HepG2 (cell line): Measurements from ENCODE around the gene FBXO10. TPM values are rescaled to one million over a fixed set of nuclear protein-coding genes. Genes with fewer than 3 reads are reported as not detected.

ENCODE experiments used
- ATAC-seq: fragments of 200-7000 bp; cut with Tn5 transposase; 3 replicates; pipeline ENCODE4 v1.9.1; 2020; ENCODE audit warnings: mild to moderate bottlenecking, moderate library complexity
- BruUV-seq: library from RNA; stranded (reverse); fragments of 400-500 nt; replicated peaks from 2 replicates; lab custom pipeline; 2021; lab: Mats Ljungman, UMichigan
- CTCF ChIA-PET: fragments of 300-600 bp; formaldehyde crosslinking; extraction: SDS; loops from one replicate; lab custom pipeline; 2021; ENCODE audit warnings: low total read pairs, inconsistent platforms, low intra/inter-chr PET ratio; lab: Yijun Ruan, JAX
- POLR2A ChIA-PET: fragments of 350-600 bp; sonication (Branson Sonifier 250); formaldehyde crosslinking; loops from one replicate; lab custom pipeline; 2020; ENCODE audit warnings: antibody characterized with exemption, inconsistent platforms; lab: Yijun Ruan, JAX
- DNase-seq: peaks from one replicate; pipeline ENCODE4 v3.0.0-alpha.2; 2015; ENCODE audit warnings: low spot score
- FAIRE-seq: peaks from 3 replicates; lab custom pipeline; 2011; peaks lifted over from hg19 to GRCh38; lab: Jason Lieb, UNC
- H2AFZ ChIP-seq: one replicate; pipeline ENCODE4 v1.6.1; 2011; ENCODE audit warnings: low read length, inconsistent platforms
- H3K27ac ChIP-seq: fragments of 300-600 bp; 3 replicates; pipeline ENCODE4 v1.8.0; 2011; ENCODE audit warnings: mixed run types, mild to moderate bottlenecking, mixed read lengths, low read length, inconsistent platforms; ENCODE audit not compliant: insufficient read depth; ENCODE audit errors: extremely low read length
- H3K27me3 ChIP-seq, 2 experiments: fragments of 200-600 bp in 1 of 2; 2 replicates in 1 of 2; 3 replicates in 1 of 2; pipeline versions ENCODE4 v1.6.0 to v1.8.0; 2011; ENCODE audit warnings: low read length in 2 of 2, mild to moderate bottlenecking in 2 of 2, moderate library complexity in 2 of 2, inconsistent platforms in 1 of 2; ENCODE audit not compliant: insufficient read depth in 2 of 2, control insufficient read depth in 1 of 2
- H3K36me3 ChIP-seq, 2 experiments: fragments of 200-600 bp in 1 of 2; replicated peaks in 1 of 2; 2 replicates in 1 of 2; 3 replicates in 1 of 2; pipeline versions ENCODE4 v1.5.1 to v1.8.0; 2011; ENCODE audit warnings: low read length in 2 of 2, inconsistent platforms in 1 of 2; ENCODE audit not compliant: insufficient read depth in 2 of 2, control insufficient read depth in 1 of 2
- H3K4me1 ChIP-seq: 2 replicates; pipeline ENCODE4 v1.5.1; 2012; ENCODE audit warnings: low read length, inconsistent platforms; ENCODE audit not compliant: insufficient read depth
- H3K4me2 ChIP-seq: 2 replicates; pipeline ENCODE4 v1.6.0; 2011; ENCODE audit warnings: low read depth, low read length, inconsistent platforms
- H3K4me3 ChIP-seq, 3 experiments: fragments of 200-600 bp in 1 of 3; sonication (generic), shearing (Covaris generic) in 1 of 3; replicated peaks in 1 of 3; 2 replicates each; pipeline ENCODE4 v1.5.1; 2011 to 2016; ENCODE audit warnings: low read length in 3 of 3, inconsistent platforms in 2 of 3, low read depth in 2 of 3, mild to moderate bottlenecking in 2 of 3, control low read depth in 1 of 3, mixed read lengths in 1 of 3; ENCODE audit not compliant: insufficient read depth in 1 of 3
- H3K79me2 ChIP-seq: one replicate; pipeline ENCODE4 v1.6.1; 2011; ENCODE audit warnings: low read length, inconsistent platforms; ENCODE audit not compliant: insufficient read depth
- H3K9ac ChIP-seq: 2 replicates; pipeline ENCODE4 v1.6.0; 2011; ENCODE audit warnings: mild to moderate bottlenecking, low read depth, low read length, inconsistent platforms; ENCODE audit not compliant: insufficient read depth
- H3K9me3 ChIP-seq: 2 replicates; pipeline ENCODE4 v1.5.1; 2012; ENCODE audit warnings: mild to moderate bottlenecking, low read length
- H4K20me1 ChIP-seq: 2 replicates; pipeline ENCODE4 v1.6.0; 2011; ENCODE audit warnings: inconsistent platforms, mild to moderate bottlenecking, low read length, moderate library complexity; ENCODE audit not compliant: insufficient read depth
- ATRX ChIP-seq: sonication (generic); formaldehyde crosslinking; IDR thresholded peaks from 2 replicates; pipeline ENCODE4 v1.4.0; 2020; ENCODE audit warnings: missing genetic modification reagents, borderline replicate concordance
- FOSL1 ChIP-seq: sonication (generic); formaldehyde crosslinking; IDR thresholded peaks from 2 replicates; pipeline ENCODE4 v1.9.0; 2021; ENCODE audit warnings: missing genetic modification reagents, borderline replicate concordance
- GABPB1 ChIP-seq: IDR thresholded peaks from 2 replicates; pipeline ENCODE4 v1.6.1; 2016; ENCODE audit warnings: mild to moderate bottlenecking, missing genetic modification reagents, moderate library complexity, missing compliant biosample characterization
- ISL2 ChIP-seq: sonication (generic); formaldehyde crosslinking; IDR thresholded peaks from 2 replicates; pipeline ENCODE4 v1.5.0; 2020; ENCODE audit warnings: missing genetic modification reagents
- KDM3A ChIP-seq: IDR thresholded peaks from 2 replicates; pipeline ENCODE4 v1.6.1; 2018; ENCODE audit warnings: low read depth, missing compliant biosample characterization
- MAFF ChIP-seq: IDR thresholded peaks from 2 replicates; pipeline ENCODE4 v1.6.1; 2011; ENCODE audit warnings: low read depth, low read length, improper control_type of control experiment
- MAFK ChIP-seq, 2 experiments: IDR thresholded peaks in 1 of 2; conservative IDR thresholded peaks in 1 of 2; 2 replicates each; pipeline ENCODE4 v1.6.1; 2011; ENCODE audit warnings: improper control_type of control experiment in 2 of 2, low read length in 2 of 2
- SMYD3 ChIP-seq: sonication (generic); formaldehyde crosslinking; IDR thresholded peaks from 2 replicates; pipeline ENCODE4 v1.8.1; 2023; ENCODE audit warnings: mild to moderate bottlenecking, missing genetic modification reagents
- TOE1 ChIP-seq: sonication (generic); formaldehyde crosslinking; IDR thresholded peaks from 2 replicates; pipeline ENCODE4 v1.4.0; 2020; ENCODE audit warnings: mild to moderate bottlenecking, missing genetic modification reagents
- ZFP62 ChIP-seq: sonication (generic); formaldehyde crosslinking; IDR thresholded peaks from 2 replicates; pipeline ENCODE4 v1.4.0; 2020; ENCODE audit warnings: missing genetic modification reagents
- ZNF121 ChIP-seq: sonication (generic); formaldehyde crosslinking; IDR thresholded peaks from 2 replicates; pipeline ENCODE4 v1.5.0; 2020; ENCODE audit warnings: mild to moderate bottlenecking, missing genetic modification reagents
- ZNF547 ChIP-seq: sonication (generic); formaldehyde crosslinking; IDR thresholded peaks from 2 replicates; pipeline ENCODE4 v1.5.1; 2020; ENCODE audit warnings: mild to moderate bottlenecking, missing genetic modification reagents
- ZNF776 ChIP-seq: sonication (generic); formaldehyde crosslinking; IDR thresholded peaks from 2 replicates; pipeline ENCODE4 v1.4.0; 2020; ENCODE audit warnings: mild to moderate bottlenecking, missing genetic modification reagents
- ZNF788 ChIP-seq: sonication (generic); formaldehyde crosslinking; IDR thresholded peaks from 2 replicates; pipeline ENCODE4 v1.5.0; 2020; ENCODE audit warnings: mild to moderate bottlenecking, missing genetic modification reagents, borderline replicate concordance
- WGBS: methylation state at CpG from one replicate; pipeline ENCODE4 v1.1.6; 2017; ENCODE audit warnings: low lambda C conversion rate; 5-methylcytosine and 5-hydroxymethylcytosine counted together
- in situ Hi-C: cut with HindIII; loops from 2 replicates; pipeline ENCODE4 v1.10.0; 2017; ENCODE audit warnings: low pct_unique_long_range_greater_than_20kb; ENCODE audit not compliant: extremely low pct_ligation_motif_present
- intact Hi-C: fragments of 100-400 bp; cut with micrococcal nuclease; formaldehyde crosslinking; loops from one replicate; pipeline ENCODE4 v1.10.0; 2022; ENCODE audit not compliant: unreplicated experiment
- polyA plus RNA-seq, 8 experiments: library from polyadenylated mRNA; depleted of rRNA in 3 of 8; stranded (reverse) in 7 of 8; unstranded in 1 of 8; fragments of >200 nt; fragmentation: Illumina TruSeq in 4 of 8; extraction: Trizol in 4 of 8; gene quantifications; 2 replicates each; pipeline versions ENCODE4 v1.2.1 to v1.2.3, GENCODE V29; 2011 to 2016; ENCODE audit warnings: low read depth in 4 of 8, missing spikeins in 1 of 8, mixed read lengths in 1 of 8; ENCODE audit not compliant: insufficient read depth in 1 of 8
- total RNA-seq, 5 experiments: library from RNA; depleted of rRNA; stranded (reverse); fragments of >200 nt; fragmentation: Illumina TruSeq; extraction: Trizol; gene quantifications; 2 replicates each; pipeline ENCODE4 v1.2.3, GENCODE V29; 2016; ENCODE audit warnings: low read depth in 1 of 5
- TF ChIP-seq, protein P1 (sequence below): sonication (generic); formaldehyde crosslinking; IDR thresholded peaks from 2 replicates; pipeline ENCODE4 v1.5.0; 2020; ENCODE audit warnings: missing genetic modification reagents
- TF ChIP-seq, protein P2 (sequence below): IDR thresholded peaks from 2 replicates; pipeline ENCODE4 v1.6.1; 2016; ENCODE audit warnings: missing compliant biosample characterization, missing genetic modification reagents, borderline replicate concordance
- TF ChIP-seq, protein P3 (sequence below): sonication (generic); formaldehyde crosslinking; IDR thresholded peaks from 2 replicates; pipeline ENCODE4 v1.8.1; 2023; ENCODE audit warnings: mild to moderate bottlenecking, missing genetic modification reagents, borderline replicate concordance
- TF ChIP-seq, protein P4 (sequence below): sonication (generic); formaldehyde crosslinking; IDR thresholded peaks from 2 replicates; pipeline ENCODE4 v1.4.0; 2020; ENCODE audit warnings: missing genetic modification reagents

Gene FBXO10
- total and polyA plus RNA-seq, 2 of the 13 experiments (the other 11 are each of a cell fraction or from before 2014, with no cell fraction given): 3.1 to 5.1 TPM

DNA sequence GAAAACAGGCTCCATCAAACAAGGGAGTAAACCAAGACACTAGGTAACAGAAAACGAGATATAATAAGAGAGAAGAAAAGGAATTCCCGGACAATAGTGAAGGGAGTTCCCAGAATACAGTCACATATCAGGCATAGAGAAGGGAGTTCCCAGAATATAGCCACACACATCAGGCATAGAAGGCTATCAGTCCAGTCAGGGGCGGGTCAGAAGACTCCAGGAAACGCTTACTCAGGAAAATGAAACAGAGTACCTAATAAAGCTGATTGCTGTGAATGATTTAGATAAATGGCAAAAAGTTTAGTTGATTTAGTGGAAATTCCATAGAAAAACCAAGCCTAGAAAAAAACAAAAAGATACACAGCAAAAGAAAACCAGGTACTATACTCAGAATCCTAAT lies 11.3 kb upstream of the FBXO10 start:
- no peaks in the 10 kb centered on the region; a peak in 1 of 5 replicates for H3K27me3 ChIP-seq
- H4K20me1 ChIP-seq: peaks cover 21% of the 10 kb centered on the region
- H3K9ac ChIP-seq: no peak overlapping the region
- H3K9me3 ChIP-seq: no peaks in the 10 kb centered on the region
- H3K27ac ChIP-seq: no peak overlapping the region
- H3K4me3 ChIP-seq: no peak overlapping the region
- POLR2A ChIA-PET: no interaction called here
- no peak overlapping the region for H3K4me2 ChIP-seq
- CTCF ChIA-PET: no interaction called here
- no peak overlapping the region for H2AFZ ChIP-seq
- in situ Hi-C loops (no loop called here), intact Hi-C loops (no loop called here)
- FAIRE-seq: no peak
- H3K4me1 ChIP-seq: peaks cover 20% of the 10 kb centered on the region
- peaks cover 64% of the 10 kb centered on the region for H3K79me2 ChIP-seq
- WGBS: 99% methylated on average over 4 of the region's 4 CpGs
- BruUV-seq: no TSS peak
- H3K36me3 ChIP-seq: peaks cover 10 to 67% of the 10 kb centered on the region in 2 experiments
- TF ChIP-seq ZNF776 (CRISPR knock-in tag): no peak
- TF ChIP-seq ZNF547 (CRISPR knock-in tag): no peak
- TF ChIP-seq, protein P1, sequence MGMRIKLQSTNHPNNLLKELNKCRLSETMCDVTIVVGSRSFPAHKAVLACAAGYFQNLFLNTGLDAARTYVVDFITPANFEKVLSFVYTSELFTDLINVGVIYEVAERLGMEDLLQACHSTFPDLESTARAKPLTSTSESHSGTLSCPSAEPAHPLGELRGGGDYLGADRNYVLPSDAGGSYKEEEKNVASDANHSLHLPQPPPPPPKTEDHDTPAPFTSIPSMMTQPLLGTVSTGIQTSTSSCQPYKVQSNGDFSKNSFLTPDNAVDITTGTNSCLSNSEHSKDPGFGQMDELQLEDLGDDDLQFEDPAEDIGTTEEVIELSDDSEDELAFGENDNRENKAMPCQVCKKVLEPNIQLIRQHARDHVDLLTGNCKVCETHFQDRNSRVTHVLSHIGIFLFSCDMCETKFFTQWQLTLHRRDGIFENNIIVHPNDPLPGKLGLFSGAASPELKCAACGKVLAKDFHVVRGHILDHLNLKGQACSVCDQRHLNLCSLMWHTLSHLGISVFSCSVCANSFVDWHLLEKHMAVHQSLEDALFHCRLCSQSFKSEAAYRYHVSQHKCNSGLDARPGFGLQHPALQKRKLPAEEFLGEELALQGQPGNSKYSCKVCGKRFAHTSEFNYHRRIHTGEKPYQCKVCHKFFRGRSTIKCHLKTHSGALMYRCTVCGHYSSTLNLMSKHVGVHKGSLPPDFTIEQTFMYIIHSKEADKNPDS (CRISPR knock-in tag): no peak
- TF ChIP-seq GABPB1 (CRISPR knock-in tag): no peak
- TF ChIP-seq, protein P2, sequence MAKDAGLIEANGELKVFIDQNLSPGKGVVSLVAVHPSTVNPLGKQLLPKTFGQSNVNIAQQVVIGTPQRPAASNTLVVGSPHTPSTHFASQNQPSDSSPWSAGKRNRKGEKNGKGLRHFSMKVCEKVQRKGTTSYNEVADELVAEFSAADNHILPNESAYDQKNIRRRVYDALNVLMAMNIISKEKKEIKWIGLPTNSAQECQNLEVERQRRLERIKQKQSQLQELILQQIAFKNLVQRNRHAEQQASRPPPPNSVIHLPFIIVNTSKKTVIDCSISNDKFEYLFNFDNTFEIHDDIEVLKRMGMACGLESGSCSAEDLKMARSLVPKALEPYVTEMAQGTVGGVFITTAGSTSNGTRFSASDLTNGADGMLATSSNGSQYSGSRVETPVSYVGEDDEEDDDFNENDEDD (CRISPR knock-in tag): no peak
- TF ChIP-seq ZNF121 (CRISPR knock-in tag): no peak
- TF ChIP-seq, protein P3, sequence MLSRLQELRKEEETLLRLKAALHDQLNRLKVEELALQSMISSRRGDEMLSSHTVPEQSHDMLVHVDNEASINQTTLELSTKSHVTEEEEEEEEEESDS: no peak
- no peak for TF ChIP-seq ISL2
- TF ChIP-seq TOE1 (CRISPR knock-in tag): no peak
- TF ChIP-seq ZNF788 (CRISPR knock-in tag): no peak
- TF ChIP-seq ZFP62: no peak
- TF ChIP-seq MAFF: peak; percentile 60
- TF ChIP-seq ATRX (CRISPR knock-in tag): no peak
- no peak for TF ChIP-seq FOSL1 (CRISPR knock-in tag)
- TF ChIP-seq MAFK (conservative IDR thresholded peaks at IDR 0.05 in 1 of 2, IDR thresholded peaks at IDR 0.05 in 1 of 2; ENCODE audit: low read length in 2 of 2): peak; percentile 42 to 81
- TF ChIP-seq SMYD3 (CRISPR knock-in tag): no peak
- TF ChIP-seq, protein P4, sequence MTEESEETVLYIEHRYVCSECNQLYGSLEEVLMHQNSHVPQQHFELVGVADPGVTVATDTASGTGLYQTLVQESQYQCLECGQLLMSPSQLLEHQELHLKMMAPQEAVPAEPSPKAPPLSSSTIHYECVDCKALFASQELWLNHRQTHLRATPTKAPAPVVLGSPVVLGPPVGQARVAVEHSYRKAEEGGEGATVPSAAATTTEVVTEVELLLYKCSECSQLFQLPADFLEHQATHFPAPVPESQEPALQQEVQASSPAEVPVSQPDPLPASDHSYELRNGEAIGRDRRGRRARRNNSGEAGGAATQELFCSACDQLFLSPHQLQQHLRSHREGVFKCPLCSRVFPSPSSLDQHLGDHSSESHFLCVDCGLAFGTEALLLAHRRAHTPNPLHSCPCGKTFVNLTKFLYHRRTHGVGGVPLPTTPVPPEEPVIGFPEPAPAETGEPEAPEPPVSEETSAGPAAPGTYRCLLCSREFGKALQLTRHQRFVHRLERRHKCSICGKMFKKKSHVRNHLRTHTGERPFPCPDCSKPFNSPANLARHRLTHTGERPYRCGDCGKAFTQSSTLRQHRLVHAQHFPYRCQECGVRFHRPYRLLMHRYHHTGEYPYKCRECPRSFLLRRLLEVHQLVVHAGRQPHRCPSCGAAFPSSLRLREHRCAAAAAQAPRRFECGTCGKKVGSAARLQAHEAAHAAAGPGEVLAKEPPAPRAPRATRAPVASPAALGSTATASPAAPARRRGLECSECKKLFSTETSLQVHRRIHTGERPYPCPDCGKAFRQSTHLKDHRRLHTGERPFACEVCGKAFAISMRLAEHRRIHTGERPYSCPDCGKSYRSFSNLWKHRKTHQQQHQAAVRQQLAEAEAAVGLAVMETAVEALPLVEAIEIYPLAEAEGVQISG (CRISPR knock-in tag): no peak
- no peak for TF ChIP-seq KDM3A (CRISPR knock-in tag)
- DNase-seq: no peak
- ATAC-seq: no peak
